ENCODE results near the gene DGKG. TPM values are rescaled to one million over a fixed set of nuclear protein-coding genes. Genes with fewer than 3 reads are reported as not detected.
A peak's percentile ranks its signal among the peaks of the same experiment; 100 is the strongest.

Gene DGKG
- total and polyA plus RNA-seq, 3 donors from 2014 or later, result 0.68 to 1.2 (median 1.1) TPM

DNA sequence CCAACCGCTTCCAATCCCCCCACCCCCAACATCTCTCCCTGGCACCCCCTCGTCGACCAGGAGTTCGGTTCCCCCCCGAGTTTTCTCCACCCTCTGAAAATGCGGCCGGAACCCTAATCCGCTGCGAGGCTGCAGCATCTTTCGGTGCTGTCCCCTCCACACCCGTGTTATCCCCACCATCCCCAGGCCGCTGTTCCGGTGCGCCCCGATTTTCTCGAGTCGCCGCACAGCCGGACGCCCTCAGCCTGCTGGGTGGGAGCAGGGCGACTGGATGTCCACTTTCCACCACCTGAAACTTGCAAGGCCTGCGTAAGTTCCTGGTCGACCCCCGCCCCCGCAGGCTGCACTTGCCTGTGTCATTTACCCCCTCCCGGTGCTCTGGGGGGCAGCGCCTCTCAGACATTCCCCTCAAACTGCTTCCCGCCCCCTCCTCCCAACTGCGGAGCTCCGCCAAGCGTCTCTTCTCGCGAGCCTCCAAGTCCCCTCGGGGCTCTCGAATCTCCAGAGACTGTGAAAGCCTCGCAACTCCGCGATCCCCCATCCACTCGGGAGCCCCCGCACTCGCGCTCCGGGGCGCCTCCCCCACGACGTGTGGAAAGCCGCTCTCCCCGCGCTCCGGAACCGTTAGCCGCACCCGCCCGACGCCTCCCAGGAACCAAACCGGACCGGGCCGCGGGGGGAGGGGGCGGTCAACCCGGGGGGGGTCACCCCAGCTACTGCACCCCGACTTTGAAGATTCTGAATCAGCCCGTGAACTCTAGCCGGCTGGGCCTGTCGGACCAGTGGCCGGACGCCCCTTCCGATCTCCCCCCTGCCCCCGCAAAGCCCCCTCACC, 253.7 kb downstream of the DGKG start:
- intact Hi-C loops (cut with DNase I; ENCODE audit: low total_unique reads), result no loop called here
- peak; percentile 28 for DNase-seq
- no peaks in the 10 kb centered on the region for H3K9me3 ChIP-seq
- H3K36me3 ChIP-seq (ENCODE audit: low read depth, missing control alignments), result no peaks in the 10 kb centered on the region
- H3K4me1 ChIP-seq, result peaks cover 9% of the 10 kb centered on the region
- H3K4me3 ChIP-seq, result peak overlapping the region; percentile 57 to 71
- TF ChIP-seq POLR2A (IDR thresholded peaks at IDR 0.05), result no peak
- TF ChIP-seq, protein P1, sequence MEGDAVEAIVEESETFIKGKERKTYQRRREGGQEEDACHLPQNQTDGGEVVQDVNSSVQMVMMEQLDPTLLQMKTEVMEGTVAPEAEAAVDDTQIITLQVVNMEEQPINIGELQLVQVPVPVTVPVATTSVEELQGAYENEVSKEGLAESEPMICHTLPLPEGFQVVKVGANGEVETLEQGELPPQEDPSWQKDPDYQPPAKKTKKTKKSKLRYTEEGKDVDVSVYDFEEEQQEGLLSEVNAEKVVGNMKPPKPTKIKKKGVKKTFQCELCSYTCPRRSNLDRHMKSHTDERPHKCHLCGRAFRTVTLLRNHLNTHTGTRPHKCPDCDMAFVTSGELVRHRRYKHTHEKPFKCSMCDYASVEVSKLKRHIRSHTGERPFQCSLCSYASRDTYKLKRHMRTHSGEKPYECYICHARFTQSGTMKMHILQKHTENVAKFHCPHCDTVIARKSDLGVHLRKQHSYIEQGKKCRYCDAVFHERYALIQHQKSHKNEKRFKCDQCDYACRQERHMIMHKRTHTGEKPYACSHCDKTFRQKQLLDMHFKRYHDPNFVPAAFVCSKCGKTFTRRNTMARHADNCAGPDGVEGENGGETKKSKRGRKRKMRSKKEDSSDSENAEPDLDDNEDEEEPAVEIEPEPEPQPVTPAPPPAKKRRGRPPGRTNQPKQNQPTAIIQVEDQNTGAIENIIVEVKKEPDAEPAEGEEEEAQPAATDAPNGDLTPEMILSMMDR (IDR thresholded peaks at IDR 0.05), result no peak
- no peaks in the 10 kb centered on the region for H3K27me3 ChIP-seq
- WGBS, 2 donors, result 0% methylated on average over 41 to 55 of the region's 69 CpGs
- H3K27ac ChIP-seq, result peak overlapping the region; percentile 69 to 82

DNA sequence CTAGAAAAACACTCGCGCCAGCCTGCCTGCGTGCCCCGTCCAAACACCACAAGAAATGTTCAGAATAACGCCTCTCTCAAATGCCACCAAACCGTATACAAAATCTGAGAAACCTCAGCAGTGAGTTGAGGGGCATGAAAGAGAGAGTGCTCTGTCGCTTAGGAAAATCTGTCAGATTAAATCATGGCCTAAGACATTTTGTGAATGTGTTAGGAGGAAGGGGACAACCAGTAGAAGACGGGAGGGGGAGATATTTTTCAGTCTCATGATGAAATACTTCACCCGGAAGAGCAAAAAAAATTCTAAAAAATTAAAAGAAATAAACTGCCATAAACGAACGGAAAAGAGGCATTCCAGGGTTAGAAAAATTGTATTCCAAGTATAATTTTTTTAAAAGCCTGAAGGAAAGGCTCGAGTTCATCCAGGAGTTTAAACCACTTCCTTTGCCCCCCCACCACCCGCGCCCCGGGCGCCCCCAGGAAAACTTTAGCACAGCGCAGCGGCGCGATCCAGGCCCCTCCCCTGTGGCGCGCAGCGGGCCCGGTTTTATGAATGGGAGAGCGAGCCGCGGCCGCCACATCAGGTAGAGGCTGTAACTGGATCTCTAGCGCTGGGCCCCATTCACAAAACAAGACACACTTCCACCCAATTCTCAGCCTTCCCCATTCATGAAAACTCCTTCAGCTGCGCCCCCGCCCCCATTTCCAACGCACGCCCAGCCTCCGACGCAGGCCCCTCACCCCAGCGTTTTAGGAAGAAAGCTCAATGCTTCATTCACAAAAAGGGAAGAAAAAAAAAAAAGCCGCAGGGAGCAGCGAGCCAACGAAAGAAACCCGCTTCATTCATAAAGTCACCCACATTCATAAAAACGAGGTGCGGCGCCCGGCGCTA, 254.6 kb downstream of the DGKG start:
- peak overlapping the region; percentile 57 to 71 for H3K4me3 ChIP-seq
- 4 to 5% methylated on average over 45 of the region's 45 CpGs for WGBS, 2 donors
- intact Hi-C loops (cut with DNase I; ENCODE audit: low total_unique reads), result no loop called here

DNA sequence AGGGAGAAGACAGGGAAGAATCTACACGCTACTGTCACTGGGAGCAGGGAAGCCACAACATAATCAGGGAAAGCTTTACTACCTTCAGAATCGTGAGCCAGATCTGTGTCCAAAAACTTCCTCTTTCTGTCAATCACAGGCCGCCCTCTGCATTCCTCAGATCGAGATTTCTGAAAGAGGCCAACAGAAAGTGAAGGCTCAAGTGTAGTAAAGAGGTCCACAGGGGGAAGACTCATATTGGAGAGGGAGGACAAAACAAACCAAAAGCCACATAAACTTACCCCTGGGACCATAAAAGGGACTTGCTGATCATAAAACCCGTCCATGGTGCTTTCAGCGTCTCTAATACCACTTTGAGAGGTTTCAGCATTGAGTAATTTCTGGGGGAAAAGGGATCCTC, 256.5 kb downstream of the DGKG start:
- Histone ChIP-seq H3K27me3 (no peaks in the 10 kb centered on the region), H3K4me1 (peaks cover 9% of the 10 kb centered on the region), H3K9me3 (no peaks in the 10 kb centered on the region), H3K27ac (no peak overlapping the region), H3K4me3 (no peak overlapping the region), H3K36me3 (ENCODE audit: low read depth, missing control alignments) (no peaks in the 10 kb centered on the region)
- no peak for DNase-seq
- no peak for TF ChIP-seq POLR2A (IDR thresholded peaks at IDR 0.05)
- TF ChIP-seq, protein P1 (IDR thresholded peaks at IDR 0.05), result no peak
- intact Hi-C loops (cut with DNase I; ENCODE audit: low total_unique reads), result no loop called here
- WGBS, 2 donors, result 82% methylated on average over 6 of the region's 6 CpGs

More for the DNA sequence above, 254.6 kb downstream of the DGKG start:
- DNase-seq, result peak; percentile 91
- Histone ChIP-seq H3K36me3 (ENCODE audit: low read depth, missing control alignments) (no peaks in the 10 kb centered on the region), H3K27ac (peak overlapping the region in 1 of 2 donors; percentile 18), H3K9me3 (no peaks in the 10 kb centered on the region), H3K27me3 (no peaks in the 10 kb centered on the region), H3K4me1 (peaks cover 9% of the 10 kb centered on the region)
- TF ChIP-seq POLR2A (IDR thresholded peaks at IDR 0.05), result no peak

DNA sequence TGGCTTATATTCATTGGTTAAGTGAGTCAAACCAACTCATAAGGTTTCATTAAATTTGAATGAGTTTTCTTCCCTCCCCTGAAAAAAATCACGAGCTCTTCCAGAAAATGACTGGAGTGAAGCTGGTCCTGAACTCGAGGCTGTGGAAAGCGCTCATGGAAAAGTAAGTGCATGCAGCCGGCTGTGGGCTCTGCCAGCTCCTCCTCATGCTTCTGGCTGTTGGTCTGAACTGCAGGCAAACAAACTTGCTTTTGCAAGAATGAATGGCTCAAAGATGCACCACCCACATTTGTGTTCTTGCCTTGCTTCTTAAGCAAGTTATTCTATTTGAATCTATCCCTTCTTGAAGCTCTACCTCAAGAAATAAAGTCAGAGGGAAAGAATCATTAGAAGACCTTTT, 259.3 kb downstream of the DGKG start:
- H3K4me1 ChIP-seq, result peaks cover 9% of the 10 kb centered on the region
- DNase-seq, result no peak
- TF ChIP-seq, protein P1 (IDR thresholded peaks at IDR 0.05), result no peak
- no peak for TF ChIP-seq POLR2A (IDR thresholded peaks at IDR 0.05)
- no peaks in the 10 kb centered on the region for H3K9me3 ChIP-seq
- H3K36me3 ChIP-seq (ENCODE audit: low read depth, missing control alignments), result no peaks in the 10 kb centered on the region
- no peak overlapping the region for H3K4me3 ChIP-seq
- H3K27me3 ChIP-seq, result no peaks in the 10 kb centered on the region
- WGBS, 2 donors, result 74 to 80% methylated on average over 4 of the region's 4 CpGs
- H3K27ac ChIP-seq, result no peak overlapping the region
- intact Hi-C loops (cut with DNase I; ENCODE audit: low total_unique reads), result no loop called here

DNA sequence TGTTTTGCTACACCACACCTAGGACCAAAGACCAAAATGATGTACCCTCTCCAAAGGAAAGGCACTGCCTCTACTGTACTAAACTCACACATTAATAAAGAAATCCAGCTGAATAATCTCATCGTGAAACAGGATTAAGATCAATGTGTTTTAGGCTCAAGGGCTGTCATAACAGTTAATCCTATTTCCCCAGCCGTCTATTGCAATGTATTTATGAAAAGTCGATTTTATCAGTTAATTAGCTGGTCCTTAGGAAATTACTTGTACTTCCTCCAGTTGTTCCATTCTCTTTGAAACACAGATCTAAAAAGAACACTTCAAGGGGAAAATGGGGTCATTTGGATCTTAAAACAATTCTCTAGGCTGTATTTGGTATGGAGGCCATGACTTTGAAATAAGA, 261.6 kb downstream of the DGKG start:
- 81 to 83% methylated on average over 3 of the region's 3 CpGs for WGBS, 2 donors
- intact Hi-C loops (cut with DNase I; ENCODE audit: low total_unique reads), result no loop called here

More for the DNA sequence above, 261.6 kb downstream of the DGKG start:
- Histone ChIP-seq H3K4me1 (peaks cover 23% of the 10 kb centered on the region), H3K27me3 (no peaks in the 10 kb centered on the region), H3K36me3 (ENCODE audit: low read depth, missing control alignments) (no peaks in the 10 kb centered on the region), H3K4me3 (no peak overlapping the region), H3K27ac (no peak overlapping the region), H3K9me3 (no peaks in the 10 kb centered on the region)
- no peak for DNase-seq
- no peak for TF ChIP-seq POLR2A (IDR thresholded peaks at IDR 0.05)
- TF ChIP-seq, protein P1 (IDR thresholded peaks at IDR 0.05), result no peak

Data from testis (tissue), 3 donors.